ENCODE results near the gene UHMK1.

UHMK1 gene

GRCh38 chr1:162470216-162470615 is 27.4 kb upstream of the UHMK1 start:
- Histone ChIP-seq H3K9ac (ENCODE audit: low read length) (no peak overlapping the region), H4K20me1 (ENCODE audit: low read depth, low read length) (no peaks in the 10 kb centered on the region), H3F3A (ENCODE audit: insufficient read depth) (no peaks in the 10 kb centered on the region), H3K4me2 (ENCODE audit: low read depth, low read length, poor library complexity, severe bottlenecking) (no peak overlapping the region), H3K27me3 (ENCODE audit: low read length) (no peaks in the 10 kb centered on the region), H3K9me2 (replicated peaks; ENCODE audit: insufficient read depth, low read length) (no peaks in the 10 kb centered on the region), H3K4me3 (ENCODE audit: insufficient read depth, low read length, poor library complexity, severe bottlenecking) (no peak overlapping the region), H3K27ac (ENCODE audit: low read depth, low read length) (no peak overlapping the region), H3K79me2 (ENCODE audit: insufficient read depth, low read length) (no peaks in the 10 kb centered on the region), H2AFZ (ENCODE audit: low read depth, low read length, severe bottlenecking) (no peak overlapping the region), H3K9me3 (ENCODE audit: insufficient read depth, low read length) (no peaks in the 10 kb centered on the region), H3K36me3 (ENCODE audit: low read length) (no peaks in the 10 kb centered on the region)
- TF ChIP-seq CTCF (IDR thresholded peaks at IDR 0.05; ENCODE audit: insufficient read depth, low read length, poor library complexity, severe bottlenecking) (no peak), EZH2phosphoT487 (conservative IDR thresholded peaks at IDR 0.05; ENCODE audit: low read length) (no peak)

- no peaks in the 10 kb centered on the region for H3K36me3 ChIP-seq (ENCODE audit: low read length)
- H2AFZ ChIP-seq (ENCODE audit: low read depth, low read length, severe bottlenecking), result no peak overlapping the region
- H3K9me3 ChIP-seq (ENCODE audit: insufficient read depth, low read length), result no peaks in the 10 kb centered on the region
- no peaks in the 10 kb centered on the region for H3K27me3 ChIP-seq (ENCODE audit: low read length)
- H3K9ac ChIP-seq (ENCODE audit: low read length), result no peak overlapping the region
- TF ChIP-seq CTCF (IDR thresholded peaks at IDR 0.05; ENCODE audit: insufficient read depth, low read length, poor library complexity, severe bottlenecking), result no peak
- TF ChIP-seq EZH2phosphoT487 (conservative IDR thresholded peaks at IDR 0.05; ENCODE audit: low read length), result no peak
- H4K20me1 ChIP-seq (ENCODE audit: low read depth, low read length), result no peaks in the 10 kb centered on the region
- H3K27ac ChIP-seq (ENCODE audit: low read depth, low read length), result no peak overlapping the region
- H3K4me3 ChIP-seq (ENCODE audit: insufficient read depth, low read length, poor library complexity, severe bottlenecking), result no peak overlapping the region
- H3K9me2 ChIP-seq (replicated peaks; ENCODE audit: insufficient read depth, low read length), result no peaks in the 10 kb centered on the region
- H3F3A ChIP-seq (ENCODE audit: insufficient read depth), result no peaks in the 10 kb centered on the region
- H3K4me2 ChIP-seq (ENCODE audit: low read depth, low read length, poor library complexity, severe bottlenecking), result no peak overlapping the region
- no peaks in the 10 kb centered on the region for H3K79me2 ChIP-seq (ENCODE audit: insufficient read depth, low read length)
These were observed 26.2 kb upstream of the UHMK1 start for GRCh38 chr1:162471290-162471853.

- Histone ChIP-seq H3F3A (ENCODE audit: insufficient read depth) (no peaks in the 10 kb centered on the region), H3K27ac (ENCODE audit: low read depth, low read length) (no peak overlapping the region), H3K79me2 (ENCODE audit: insufficient read depth, low read length) (no peaks in the 10 kb centered on the region), H3K36me3 (ENCODE audit: low read length) (no peaks in the 10 kb centered on the region), H3K9ac (ENCODE audit: low read length) (no peak overlapping the region), H3K4me2 (ENCODE audit: low read depth, low read length, poor library complexity, severe bottlenecking) (no peak overlapping the region), H3K9me3 (ENCODE audit: insufficient read depth, low read length) (no peaks in the 10 kb centered on the region), H4K20me1 (ENCODE audit: low read depth, low read length) (no peaks in the 10 kb centered on the region), H3K9me2 (replicated peaks; ENCODE audit: insufficient read depth, low read length) (no peaks in the 10 kb centered on the region), H3K27me3 (ENCODE audit: low read length) (no peaks in the 10 kb centered on the region), H2AFZ (ENCODE audit: low read depth, low read length, severe bottlenecking) (no peak overlapping the region), H3K4me3 (ENCODE audit: insufficient read depth, low read length, poor library complexity, severe bottlenecking) (no peak overlapping the region)
- TF ChIP-seq EZH2phosphoT487 (conservative IDR thresholded peaks at IDR 0.05; ENCODE audit: low read length), result no peak
- TF ChIP-seq CTCF (IDR thresholded peaks at IDR 0.05; ENCODE audit: insufficient read depth, low read length, poor library complexity, severe bottlenecking), result no peak
These were observed 22.5 kb upstream of the UHMK1 start for GRCh38 chr1:162475089-162475488.

Data from SU-DHL-6 (cell line).